Gastrocnemius medialis (tissue), 4 donors: ENCODE measurements around the gene TGFB1.

Experiments
- CTCF ChIP-seq, 5 experiments: fragments of 450-650 bp in 3 of 5; fragments of 200-600 bp in 2 of 5; sonication (generic) in 2 of 5; IDR thresholded peaks in 4 of 5; conservative IDR thresholded peaks in 1 of 5; 1 replicate in 4 of 5; 2 replicates in 1 of 5; pipeline ENCODE4 v1.5.1; 2016 to 2019; ENCODE audit warnings: antibody characterized with exemption in 5 of 5, mild to moderate bottlenecking in 3 of 5, moderate library complexity in 3 of 5
- POLR2A ChIP-seq, 2 donors: fragments of 450-650 bp; IDR thresholded peaks; one replicate each; pipeline ENCODE4 v1.6.1; 2017; ENCODE audit warnings: antibody characterized with exemption in 2 of 2, mild to moderate bottlenecking in 2 of 2, moderate library complexity in 2 of 2

- TF ChIP-seq CTCF (IDR thresholded peaks at IDR 0.05 in 4 of 5, conservative IDR thresholded peaks at IDR 0.05 in 1 of 5) = no peak
- no peak for TF ChIP-seq POLR2A (IDR thresholded peaks at IDR 0.05)
Observed at GRCh38 chr19:41304706-41305483, 48.8 kb downstream of the TGFB1 start.
